Measurements from ENCODE around the gene CLK2. TPM values are rescaled to one million over a fixed set of nuclear protein-coding genes. Genes with fewer than 3 reads are reported as not detected.

The CLK2 gene
- polyA plus RNA-seq, 1 donor (not counting 4 experiments of a cell fraction or from before 2014, with no cell fraction given), result 45.3 TPM

DNA sequence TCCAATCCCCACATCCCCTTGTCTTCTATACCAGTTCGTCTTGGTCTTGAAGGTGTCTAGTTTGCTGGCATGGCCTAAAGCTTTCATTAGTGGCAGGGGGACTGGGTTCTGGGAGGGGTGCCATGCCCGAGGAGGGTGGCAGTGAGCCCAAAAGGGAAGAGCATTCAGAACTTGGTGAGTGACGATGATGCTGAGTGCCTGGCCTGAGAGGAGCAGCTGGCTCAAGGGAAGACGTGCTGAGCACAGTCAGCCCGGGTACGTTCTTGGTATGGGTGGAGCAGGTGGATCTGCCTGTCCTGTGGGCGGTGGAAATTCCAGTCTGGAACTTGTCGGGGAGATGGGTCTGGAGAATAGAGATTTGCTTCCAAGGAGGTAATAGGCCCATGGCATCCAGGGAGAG, 40.0 kb upstream of the CLK2 start:
- TF ChIP-seq CTCF (optimal IDR thresholded peaks at IDR 0.05 in 1 of 3, IDR thresholded peaks at IDR 0.05 in 1 of 3, conservative IDR thresholded peaks at IDR 0.05 in 1 of 3; ENCODE audit: extremely low read depth in 1 of 3, insufficient read depth in 2 of 3, low read length in 3 of 3), result no peak
- TF ChIP-seq EZH2 (IDR thresholded peaks at IDR 0.05; ENCODE audit: low read length), result no peak
- H3K9me3 ChIP-seq (ENCODE audit: control insufficient read depth, low read depth, low read length), result no peaks in the 10 kb centered on the region
- H3K4me2 ChIP-seq (ENCODE audit: control insufficient read depth, extremely low read depth, insufficient read depth, low read depth, low read length), result no peak overlapping the region
- no peak overlapping the region for H3K4me3 ChIP-seq (ENCODE audit: control insufficient read depth in 2 of 3, extremely low read depth in 1 of 3, insufficient read depth in 2 of 3, low read depth in 1 of 3, low read length in 3 of 3)
- DNase-seq (ENCODE audit: low read depth, low spot score) (no peak), FAIRE-seq (no peak)
- H3K9ac ChIP-seq (ENCODE audit: control insufficient read depth, extremely low read depth, insufficient read depth, low read length), result no peak overlapping the region
- peaks cover 15% of the 10 kb centered on the region for H4K20me1 ChIP-seq (ENCODE audit: control insufficient read depth, extremely low read depth, insufficient read depth, low read length)
- H3K79me2 ChIP-seq (ENCODE audit: control insufficient read depth, insufficient read depth, low read length), result peaks cover 53% of the 10 kb centered on the region
- H2AFZ ChIP-seq (ENCODE audit: control insufficient read depth, low read length), result no peak overlapping the region
- H3K4me1 ChIP-seq (ENCODE audit: control insufficient read depth, extremely low read depth, insufficient read depth, low read length), result peaks cover 22% of the 10 kb centered on the region
- dilution Hi-C loops (cut with MboI; ENCODE audit: extremely low pct_ligation_motif_present, low sequenced_read_pairs), result no loop called here
- H3K27ac ChIP-seq (ENCODE audit: control insufficient read depth, insufficient read depth, low read length), result no peak overlapping the region
- no peaks in the 10 kb centered on the region for H3K27me3 ChIP-seq (ENCODE audit: control insufficient read depth, extremely low read depth, insufficient read depth, low read length)
- no peaks in the 10 kb centered on the region for H3K9me1 ChIP-seq (ENCODE audit: control insufficient read depth, extremely low read depth, insufficient read depth, low read length)
- H3K36me3 ChIP-seq (ENCODE audit: control insufficient read depth in 2 of 2, extremely low read depth in 1 of 2, insufficient read depth in 2 of 2, low read length in 2 of 2), result peaks cover 21 to 27% of the 10 kb centered on the region in 2 experiments

DNA sequence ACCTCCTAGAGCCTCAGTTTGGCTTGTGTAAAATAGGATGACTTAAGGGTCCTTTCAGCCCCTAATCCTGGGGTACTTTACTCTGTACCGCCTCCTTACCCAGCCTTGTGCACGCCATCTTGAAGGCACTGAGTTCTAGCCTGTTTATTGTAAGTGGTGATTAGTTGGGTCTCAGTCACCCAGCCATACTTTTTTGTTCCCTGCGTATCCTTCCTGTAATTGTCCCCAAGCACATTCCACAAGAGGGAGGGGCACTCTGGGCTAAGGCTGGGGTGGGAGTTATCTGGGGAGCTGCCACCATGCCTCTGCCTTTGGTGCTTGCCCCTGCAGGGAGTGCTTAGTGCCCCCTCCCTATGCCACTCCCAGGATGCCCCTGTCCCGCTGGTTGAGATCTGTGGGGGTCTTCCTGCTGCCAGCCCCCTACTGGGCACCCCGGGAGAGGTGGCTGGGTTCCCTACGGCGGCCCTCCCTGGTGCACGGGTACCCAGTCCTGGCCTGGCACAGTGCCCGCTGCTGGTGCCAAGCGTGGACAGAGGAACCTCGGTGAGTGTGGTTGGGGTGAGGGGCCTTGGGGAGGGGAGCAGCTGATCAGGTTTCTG, 36.2 kb upstream of the CLK2 start:
- peak overlapping the region; percentile 94 for H3K9ac ChIP-seq (ENCODE audit: control insufficient read depth, extremely low read depth, insufficient read depth, low read length)
- no peak for FAIRE-seq
- DNase-seq (ENCODE audit: low read depth, low spot score), result no peak
- H2AFZ ChIP-seq (ENCODE audit: control insufficient read depth, low read length), result no peak overlapping the region
- H3K27ac ChIP-seq (ENCODE audit: control insufficient read depth, insufficient read depth, low read length), result peak overlapping the region; percentile 92
- no peak for TF ChIP-seq CTCF (optimal IDR thresholded peaks at IDR 0.05 in 1 of 3, IDR thresholded peaks at IDR 0.05 in 1 of 3, conservative IDR thresholded peaks at IDR 0.05 in 1 of 3; ENCODE audit: extremely low read depth in 1 of 3, insufficient read depth in 2 of 3, low read length in 3 of 3)
- no peak for TF ChIP-seq EZH2 (IDR thresholded peaks at IDR 0.05; ENCODE audit: low read length)
- no peaks in the 10 kb centered on the region for H3K9me3 ChIP-seq (ENCODE audit: control insufficient read depth, low read depth, low read length)
- H3K4me1 ChIP-seq (ENCODE audit: control insufficient read depth, extremely low read depth, insufficient read depth, low read length), result peaks cover 34% of the 10 kb centered on the region
- peak overlapping the region; percentile 89 to 96 (median 92) for H3K4me3 ChIP-seq (ENCODE audit: control insufficient read depth in 2 of 3, extremely low read depth in 1 of 3, insufficient read depth in 2 of 3, low read depth in 1 of 3, low read length in 3 of 3)
- H3K27me3 ChIP-seq (ENCODE audit: control insufficient read depth, extremely low read depth, insufficient read depth, low read length), result no peaks in the 10 kb centered on the region
- H3K9me1 ChIP-seq (ENCODE audit: control insufficient read depth, extremely low read depth, insufficient read depth, low read length), result no peaks in the 10 kb centered on the region
- dilution Hi-C loops (cut with MboI; ENCODE audit: extremely low pct_ligation_motif_present, low sequenced_read_pairs), result no loop called here
- H4K20me1 ChIP-seq (ENCODE audit: control insufficient read depth, extremely low read depth, insufficient read depth, low read length), result peaks cover 9% of the 10 kb centered on the region
- H3K4me2 ChIP-seq (ENCODE audit: control insufficient read depth, extremely low read depth, insufficient read depth, low read depth, low read length), result peak overlapping the region; percentile 96
- H3K79me2 ChIP-seq (ENCODE audit: control insufficient read depth, insufficient read depth, low read length), result peaks cover 49% of the 10 kb centered on the region
- H3K36me3 ChIP-seq (ENCODE audit: control insufficient read depth in 2 of 2, extremely low read depth in 1 of 2, insufficient read depth in 2 of 2, low read length in 2 of 2), result peaks cover 9 to 15% of the 10 kb centered on the region in 2 experiments
